Natural killer cell treated with Interleukin-12 subunit alpha and Interleukin-12 subunit beta and Interleukin-15 and Interleukin-18, amount 100 ng/mL, for 72 hours (primary cell): ENCODE results near the gene PNPO. TPM values are rescaled to one million over a fixed set of nuclear protein-coding genes. Genes with fewer than 3 reads are reported as not detected.
"Not testable (repeated sequence)": the region's sequence is repeated elsewhere in the genome, so short reads cannot be mapped to it uniquely, and the experiment has no call there.

Experiments used
- ATAC-seq, 2 donors: fragments of 150-1000 bp; cut with Tn5 transposase in 1 of 2; sonication (Bioruptor Pico), chemical (Tn5 transposase) in 1 of 2; 2 replicates each; pipeline ENCODE4 v1.10.0; 2021
- DNase-seq: peaks from one replicate; pipeline ENCODE4 v3.0.0; 2022; ENCODE audit warnings: low spot score
- H3K27ac Mint-ChIP-seq, 2 donors: 1 replicate in 1 of 2; 2 replicates in 1 of 2; pipeline ENCODE4 v1.8.0; 2022; ENCODE audit warnings: mixed read lengths in 2 of 2, mild to moderate bottlenecking in 1 of 2, moderate library complexity in 1 of 2
- H3K27me3 Mint-ChIP-seq, 2 donors: 1 replicate in 1 of 2; 2 replicates in 1 of 2; pipeline ENCODE4 v1.8.0; 2022; ENCODE audit warnings: mixed read lengths in 2 of 2
- H3K36me3 Mint-ChIP-seq: one replicate; pipeline ENCODE4 v1.8.0; 2022; ENCODE audit warnings: mixed read lengths
- H3K4me1 Mint-ChIP-seq, 2 donors: 1 replicate in 1 of 2; 2 replicates in 1 of 2; pipeline ENCODE4 v1.8.0; 2022; ENCODE audit warnings: low read depth in 2 of 2, mixed read lengths in 2 of 2, mild to moderate bottlenecking in 1 of 2
- H3K4me3 Mint-ChIP-seq: one replicate; pipeline ENCODE4 v1.8.0; 2022; ENCODE audit warnings: mixed read lengths
- H3K9me3 Mint-ChIP-seq: 2 replicates; pipeline ENCODE4 v1.8.0; 2022; ENCODE audit warnings: mixed read lengths
- total RNA-seq, 2 donors: library from RNA; stranded (reverse); gene quantifications; one replicate each; pipeline ENCODE4 v1.2.3, GENCODE V29; 2022

PNPO gene
- total RNA-seq, 2 donors from 2014 or later, result 21.5 to 39.9 TPM

DNA sequence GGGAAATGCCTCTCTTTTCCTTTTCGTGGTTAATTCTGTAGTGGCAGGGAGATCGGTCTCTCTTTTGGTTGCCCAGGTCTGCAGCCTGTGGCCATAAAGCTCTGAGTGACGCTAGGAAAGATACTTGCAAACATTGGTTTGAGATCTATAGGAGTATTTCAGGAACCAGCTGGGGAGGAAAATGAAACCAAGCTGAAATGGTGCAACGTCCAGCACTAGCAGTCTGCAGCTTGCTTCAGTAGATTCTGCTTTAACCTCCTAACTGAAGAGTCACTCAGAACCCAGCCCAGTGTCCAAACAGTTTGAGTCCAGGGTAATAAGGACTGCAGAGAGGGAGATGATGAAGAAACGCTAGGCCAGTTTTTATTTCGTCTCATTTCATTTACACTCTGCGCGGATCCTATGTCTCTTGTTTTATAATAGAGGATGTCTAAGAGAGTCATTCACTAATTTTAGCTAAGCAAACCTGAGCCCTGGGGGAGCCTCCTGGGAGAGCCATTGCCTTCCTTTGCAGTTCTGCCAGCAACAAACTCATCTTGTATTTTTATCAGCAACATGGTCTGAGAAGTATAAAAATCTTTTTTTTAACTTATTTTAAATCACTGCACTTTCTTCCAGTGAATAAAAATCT is 33.3 kb upstream of the PNPO start:
- Mint-ChIP-seq H3K4me1 (peaks cover 27 to 44% of the 10 kb centered on the region in 2 donors), H3K36me3 (no peaks in the 10 kb centered on the region), H3K9me3 (no peaks in the 10 kb centered on the region), H3K27ac (peak overlapping the region; percentile 7 to 52), H3K27me3 (no peaks in the 10 kb centered on the region), H3K4me3 (no peak overlapping the region)
- ATAC-seq (no peak), DNase-seq (no peak)

DNA sequence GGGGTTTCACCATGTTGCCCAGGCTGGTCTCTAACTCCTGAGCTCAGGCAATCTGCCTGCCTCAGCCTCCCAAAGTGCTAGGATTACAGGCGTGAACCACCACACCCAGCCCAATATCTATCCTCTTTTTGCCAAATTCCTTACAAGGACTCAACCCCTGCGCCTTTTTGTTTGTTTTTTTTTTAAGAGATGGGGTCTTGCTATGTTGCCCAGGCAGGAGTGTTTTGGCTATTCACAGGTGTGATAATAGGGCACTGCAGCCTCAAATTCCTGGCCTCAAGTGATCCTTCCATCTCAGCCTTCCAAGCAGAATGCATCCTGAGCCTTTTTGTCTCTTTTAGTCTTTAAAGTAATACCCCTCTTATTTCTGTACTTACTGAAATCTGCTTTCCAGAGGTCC is 28.3 kb upstream of the PNPO start:
- Mint-ChIP-seq H3K36me3 (no peaks in the 10 kb centered on the region), H3K9me3 (no peaks in the 10 kb centered on the region), H3K27ac (no peak overlapping the region), H3K4me3 (no peak overlapping the region), H3K27me3 (no peaks in the 10 kb centered on the region), H3K4me1 (peaks cover 7 to 28% of the 10 kb centered on the region in 2 donors)
- no peak for ATAC-seq
- no peak for DNase-seq

DNA sequence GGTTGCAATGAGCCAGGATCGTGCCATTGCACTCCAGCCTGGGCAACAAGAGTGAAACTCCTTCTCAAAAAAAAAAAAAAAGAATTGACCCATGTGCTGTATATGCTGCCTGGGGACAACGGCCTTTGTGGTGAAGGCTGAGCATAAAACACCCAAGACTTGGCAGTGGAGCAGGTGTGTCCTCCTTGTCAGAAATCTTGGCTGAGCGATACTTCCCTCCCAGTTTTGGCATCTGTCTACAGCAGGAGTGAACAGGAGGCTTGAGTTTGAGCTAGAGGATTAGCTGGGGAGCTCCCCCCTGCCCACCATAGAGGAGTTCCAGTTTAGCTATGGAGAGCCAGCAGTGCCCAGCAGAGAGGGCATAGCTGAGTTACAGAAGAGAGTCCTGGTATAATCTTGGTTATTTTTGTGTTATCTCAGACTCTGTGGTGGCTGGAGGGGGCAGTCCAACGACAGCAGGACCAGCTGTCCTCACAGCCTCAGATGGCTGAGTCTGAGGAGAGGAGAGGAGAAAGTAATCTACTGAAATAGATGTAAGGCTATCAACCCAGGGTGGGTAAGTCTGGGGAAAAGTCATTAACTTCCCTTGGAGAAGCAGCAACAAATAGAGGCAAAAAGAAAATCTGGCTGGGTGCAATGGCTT is 26.9 kb upstream of the PNPO start:
- H3K9me3 Mint-ChIP-seq, result no peaks in the 10 kb centered on the region
- no peak for ATAC-seq
- H3K27me3 Mint-ChIP-seq, result no peaks in the 10 kb centered on the region
- H3K4me3 Mint-ChIP-seq, result no peak overlapping the region
- DNase-seq, result no peak
- H3K27ac Mint-ChIP-seq, result peak overlapping the region in 1 of 2 donors; percentile 35
- peaks cover 12 to 29% of the 10 kb centered on the region in 2 donors for H3K4me1 Mint-ChIP-seq
- H3K36me3 Mint-ChIP-seq, result no peaks in the 10 kb centered on the region

DNA sequence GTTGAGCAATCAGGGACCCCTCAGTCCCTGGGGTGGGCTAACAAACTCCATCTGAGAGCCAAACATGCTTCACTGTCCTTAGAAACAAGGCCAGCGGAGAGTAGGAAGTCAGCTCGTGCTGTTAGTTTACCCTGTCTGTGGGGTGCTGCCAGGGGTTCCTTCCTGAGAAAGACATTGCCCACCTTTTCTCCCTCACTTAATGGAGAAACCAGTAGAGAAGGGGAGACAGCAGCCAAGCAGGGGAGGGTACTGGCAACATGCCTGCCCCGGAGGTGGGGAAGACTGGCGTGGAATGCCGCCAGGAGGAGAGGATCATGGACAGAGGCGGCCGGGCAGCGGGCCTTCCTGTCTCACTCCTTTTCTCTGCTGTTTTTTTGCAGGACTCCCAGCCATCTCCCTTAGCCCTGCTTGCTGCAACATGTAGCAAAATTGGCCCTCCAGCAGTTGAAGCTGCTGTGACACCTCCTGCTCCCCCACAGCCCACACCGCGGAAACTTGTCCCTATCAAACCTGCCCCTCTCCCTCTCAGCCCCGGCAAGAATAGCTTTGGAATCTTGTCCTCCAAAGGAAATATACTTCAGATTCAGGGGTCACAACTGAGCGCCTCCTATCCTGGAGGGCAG is 25.5 kb upstream of the PNPO start:
- Mint-ChIP-seq H3K36me3 (peaks cover 3% of the 10 kb centered on the region), H3K27me3 (no peaks in the 10 kb centered on the region), H3K4me1 (peaks cover 15 to 23% of the 10 kb centered on the region in 2 donors), H3K4me3 (no peak overlapping the region), H3K27ac (peak overlapping the region in 1 of 2 donors; percentile 9), H3K9me3 (no peaks in the 10 kb centered on the region)
- ATAC-seq, result no peak
- no peak for DNase-seq

GRCh38 chr17:47916489-47917208 is 24.7 kb upstream of the PNPO start:
- H3K36me3 Mint-ChIP-seq, result peaks cover 8% of the 10 kb centered on the region
- no peaks in the 10 kb centered on the region for H3K27me3 Mint-ChIP-seq
- H3K4me3 Mint-ChIP-seq, result no peak overlapping the region
- H3K4me1 Mint-ChIP-seq, result peaks cover 15 to 23% of the 10 kb centered on the region in 2 donors
- ATAC-seq, result no peak
- peak overlapping the region; percentile 55 to 65 for H3K27ac Mint-ChIP-seq
- no peak for DNase-seq
- no peaks in the 10 kb centered on the region for H3K9me3 Mint-ChIP-seq

GRCh38 chr17:47917581-47917980 is 23.8 kb upstream of the PNPO start:
- Mint-ChIP-seq H3K27ac (peak overlapping the region; percentile 55 to 65), H3K36me3 (peaks cover 8% of the 10 kb centered on the region), H3K27me3 (no peaks in the 10 kb centered on the region), H3K4me3 (no peak overlapping the region), H3K4me1 (peaks cover 15 to 18% of the 10 kb centered on the region in 2 donors), H3K9me3 (no peaks in the 10 kb centered on the region)
- DNase-seq (no peak), ATAC-seq (no peak)

DNA sequence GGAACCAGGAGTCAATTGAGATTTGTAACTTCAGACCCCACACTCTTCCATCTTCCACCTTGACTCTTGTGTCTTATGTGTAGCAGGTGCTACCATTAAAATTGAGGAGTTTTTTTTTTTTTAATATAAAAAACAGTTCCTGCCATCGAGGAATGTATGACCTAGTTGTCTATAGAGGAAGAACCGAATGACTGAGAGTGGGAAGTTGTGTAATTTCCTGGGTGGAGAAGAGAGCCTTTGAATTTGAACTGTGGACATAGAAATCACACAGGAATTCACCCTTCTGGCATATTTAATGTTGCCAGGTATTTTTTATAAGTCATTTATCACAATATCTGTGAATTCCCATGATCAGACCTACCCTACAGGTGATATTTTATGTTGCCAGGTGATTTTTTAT is 23.4 kb upstream of the PNPO start:
- no peak for DNase-seq
- Mint-ChIP-seq H3K27me3 (no peaks in the 10 kb centered on the region), H3K9me3 (no peaks in the 10 kb centered on the region), H3K27ac (peak overlapping the region; percentile 55 to 65), H3K4me3 (no peak overlapping the region), H3K36me3 (peaks cover 8% of the 10 kb centered on the region), H3K4me1 (peaks cover 15 to 16% of the 10 kb centered on the region in 2 donors)
- peak in 1 of 2 donors; percentile 53 for ATAC-seq

DNA sequence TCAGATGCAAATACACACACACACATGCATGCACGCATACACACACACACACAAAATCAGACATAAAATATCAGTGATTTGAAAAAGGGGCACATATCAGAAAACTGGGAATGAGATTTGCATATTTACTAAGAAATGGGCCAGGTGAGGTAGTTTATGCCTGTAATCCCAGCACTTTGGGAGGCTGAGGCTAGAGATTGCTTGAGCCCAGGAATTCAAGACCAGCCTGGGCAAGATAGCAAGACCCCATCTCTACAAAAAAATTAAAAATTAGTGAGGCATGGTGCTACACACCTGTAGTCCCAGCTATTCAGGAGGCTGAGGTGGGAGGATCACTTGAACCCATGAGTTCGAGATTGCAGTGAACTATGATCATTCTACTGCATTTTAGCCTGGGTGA is 22.4 kb upstream of the PNPO start:
- no peak for ATAC-seq
- no peak overlapping the region for H3K27ac Mint-ChIP-seq
- no peak for DNase-seq
- H3K36me3 Mint-ChIP-seq, result peaks cover 8% of the 10 kb centered on the region
- no peaks in the 10 kb centered on the region for H3K27me3 Mint-ChIP-seq
- no peaks in the 10 kb centered on the region for H3K9me3 Mint-ChIP-seq
- no peak overlapping the region for H3K4me3 Mint-ChIP-seq
- peaks cover 14 to 15% of the 10 kb centered on the region in 2 donors for H3K4me1 Mint-ChIP-seq

GRCh38 chr17:47919889-47920288 is 21.5 kb upstream of the PNPO start:
- not testable (repeated sequence) for H3K36me3 Mint-ChIP-seq
- peak overlapping the region in 1 of 2 donors; percentile 60 for H3K27ac Mint-ChIP-seq

GRCh38 chr17:47924785-47925677 is 16.3 kb upstream of the PNPO start:
- peaks cover 24% of the 10 kb centered on the region for H3K36me3 Mint-ChIP-seq
- H3K27ac Mint-ChIP-seq, result no peak overlapping the region
- H3K4me3 Mint-ChIP-seq, result no peak overlapping the region
- no peak for DNase-seq
- ATAC-seq, result no peak
- peaks cover 3 to 4% of the 10 kb centered on the region in 2 donors for H3K4me1 Mint-ChIP-seq
- no peaks in the 10 kb centered on the region for H3K9me3 Mint-ChIP-seq
- no peaks in the 10 kb centered on the region for H3K27me3 Mint-ChIP-seq

More at GRCh38 chr17:47919889-47920288, 21.5 kb upstream of the PNPO start:
- H3K4me1 Mint-ChIP-seq, result peaks cover 12 to 15% of the 10 kb centered on the region in 2 donors
- H3K4me3 Mint-ChIP-seq, H3K27me3 Mint-ChIP-seq, ATAC-seq, H3K9me3 Mint-ChIP-seq, DNase-seq: not testable (repeated sequence)

- no peaks in the 10 kb centered on the region for H3K9me3 Mint-ChIP-seq
- H3K4me3 Mint-ChIP-seq, result no peak overlapping the region
- DNase-seq (no peak), ATAC-seq (no peak)
- peaks cover 24% of the 10 kb centered on the region for H3K36me3 Mint-ChIP-seq
- H3K4me1 Mint-ChIP-seq, result peaks cover 3 to 4% of the 10 kb centered on the region in 2 donors
- H3K27me3 Mint-ChIP-seq, result no peaks in the 10 kb centered on the region
- no peak overlapping the region for H3K27ac Mint-ChIP-seq
Measured at GRCh38 chr17:47925678-47925988, 15.7 kb upstream of the PNPO start.

DNA sequence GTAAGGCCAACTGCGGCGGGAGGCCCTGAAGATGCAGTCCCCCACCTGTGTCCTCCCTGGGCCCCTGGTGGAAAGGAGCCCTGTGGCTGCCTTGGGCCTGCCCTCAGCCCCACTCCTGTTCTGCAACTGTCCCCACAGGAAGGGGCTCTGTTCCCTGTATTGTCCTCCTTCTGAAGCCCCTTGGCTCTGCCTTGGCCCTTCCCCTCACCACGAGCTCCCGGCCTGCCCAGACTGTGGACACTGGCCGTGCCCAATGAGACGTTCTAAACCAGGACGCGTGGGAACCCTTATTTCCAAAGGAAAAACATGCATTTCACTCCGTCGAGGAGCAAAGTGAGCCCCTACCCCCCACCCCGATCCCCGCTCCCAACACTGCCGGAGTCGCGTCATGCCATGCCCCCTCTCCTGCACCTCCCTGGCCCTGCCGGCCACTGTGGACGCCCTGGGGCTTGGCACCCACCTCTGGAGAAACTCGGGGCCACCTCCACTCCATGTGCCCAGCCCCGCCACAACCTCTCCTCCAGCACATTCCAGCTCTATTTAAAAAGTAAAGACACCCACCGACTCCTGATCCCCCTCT is 13.5 kb upstream of the PNPO start:
- Mint-ChIP-seq H3K27ac (peak overlapping the region in 1 of 2 donors; percentile 27), H3K27me3 (no peaks in the 10 kb centered on the region), H3K4me1 (peaks cover 3 to 4% of the 10 kb centered on the region in 2 donors), H3K4me3 (no peak overlapping the region), H3K36me3 (peaks cover 16% of the 10 kb centered on the region), H3K9me3 (no peaks in the 10 kb centered on the region)
- DNase-seq (no peak), ATAC-seq (peak in 1 of 2 donors; percentile 32)

- no peak for ATAC-seq
- Mint-ChIP-seq H3K27ac (peak overlapping the region in 1 of 2 donors; percentile 27), H3K27me3 (no peaks in the 10 kb centered on the region)
Measured at GRCh38 chr17:47928415-47928814, 13.0 kb upstream of the PNPO start.

More at GRCh38 chr17:47928415-47928814, 13.0 kb upstream of the PNPO start:
- no peaks in the 10 kb centered on the region for H3K9me3 Mint-ChIP-seq
- peaks cover 3 to 4% of the 10 kb centered on the region in 2 donors for H3K4me1 Mint-ChIP-seq
- H3K4me3 Mint-ChIP-seq, result no peak overlapping the region
- no peak for DNase-seq
- H3K36me3 Mint-ChIP-seq, result peaks cover 16% of the 10 kb centered on the region
